Esophagus (tissue), 2 donors: ENCODE results near the gene ABR. TPM values are rescaled to one million over a fixed set of nuclear protein-coding genes. Genes with fewer than 3 reads are reported as not detected.
A peak's percentile ranks its signal among the peaks of the same experiment; 100 is the strongest.

Source experiments
- H3K27ac ChIP-seq, 2 donors: one replicate each; pipeline ENCODE4 v1.5.1; 2013; ENCODE audit warnings: low read depth in 2 of 2, mild to moderate bottlenecking in 2 of 2, inconsistent platforms in 1 of 2, low read length in 1 of 2, moderate library complexity in 1 of 2
- H3K27me3 ChIP-seq, 2 donors: one replicate each; pipeline ENCODE4 v1.6.1; 2013; ENCODE audit warnings: low read length in 2 of 2, control low read depth in 1 of 2, mild to moderate bottlenecking in 1 of 2; ENCODE audit not compliant: insufficient read depth in 2 of 2, control insufficient read depth in 1 of 2
- H3K36me3 ChIP-seq, 2 donors: one replicate each; pipeline ENCODE4 v1.6.1; 2013; ENCODE audit warnings: low read length in 1 of 2; ENCODE audit not compliant: control insufficient read depth in 2 of 2, insufficient read depth in 2 of 2
- H3K4me1 ChIP-seq, 2 donors: one replicate each; pipeline ENCODE4 v1.6.1; 2013; ENCODE audit warnings: low read length in 1 of 2; ENCODE audit not compliant: control insufficient read depth in 2 of 2, insufficient read depth in 2 of 2
- H3K4me3 ChIP-seq, 2 donors: one replicate each; pipeline ENCODE4 v1.5.1; 2013; ENCODE audit warnings: low read length in 2 of 2, mild to moderate bottlenecking in 2 of 2, low read depth in 1 of 2, moderate library complexity in 1 of 2
- H3K9me3 ChIP-seq, 2 donors: one replicate each; pipeline ENCODE4 v1.6.1; 2013; ENCODE audit warnings: mild to moderate bottlenecking in 2 of 2, low read depth in 1 of 2, low read length in 1 of 2, moderate library complexity in 1 of 2; ENCODE audit not compliant: control insufficient read depth in 2 of 2, insufficient read depth in 1 of 2
- WGBS, 2 donors: extraction: QIAGEN DNeasy Blood & Tissue Kit; methylation state at CpG; one replicate each; pipeline ENCODE4 v1.1.7; 2013; 5-methylcytosine and 5-hydroxymethylcytosine counted together
- polyA plus RNA-seq, 2 donors: library from polyadenylated mRNA; stranded (reverse); fragments of 200-250 nt; gene quantifications; one replicate each; pipeline ENCODE4 v1.2.3, GENCODE V29; 2013
- donor health status: healthy with polysubstance abuse.
- donor health status: Bipolar disorder and iron deficiency.

ABR gene
- polyA plus RNA-seq, 2 donors, result 48.6 to 57.7 TPM

DNA sequence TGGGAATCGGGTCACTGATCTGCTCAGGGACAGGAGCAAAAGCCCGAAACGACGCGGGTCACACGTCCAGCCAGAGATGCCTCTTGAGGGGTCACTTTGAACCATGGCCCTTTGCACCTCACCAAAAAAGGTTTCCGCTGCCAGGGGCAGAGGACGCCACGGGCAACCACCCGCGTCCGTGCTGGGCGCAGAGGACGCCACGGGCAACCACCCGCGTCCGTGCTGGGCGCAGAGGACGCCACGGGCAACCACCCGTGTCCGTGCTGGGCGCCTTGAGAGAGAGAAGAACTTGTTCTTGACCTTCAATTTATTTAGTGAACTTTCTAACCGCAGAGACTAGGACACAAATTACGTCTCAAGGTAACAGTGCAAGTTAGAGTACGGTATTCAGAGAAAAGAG is 147.4 kb downstream of the ABR start:
- Histone ChIP-seq H3K4me3 (no peak overlapping the region), H3K36me3 (peaks cover 8 to 34% of the 10 kb centered on the region in 2 donors), H3K4me1 (peaks cover 6 to 12% of the 10 kb centered on the region in 2 donors), H3K27ac (no peak overlapping the region), H3K27me3 (no peaks in the 10 kb centered on the region), H3K9me3 (no peaks in the 10 kb centered on the region)
- 84 to 89% methylated on average over 27 of the region's 27 CpGs for WGBS, 2 donors

DNA sequence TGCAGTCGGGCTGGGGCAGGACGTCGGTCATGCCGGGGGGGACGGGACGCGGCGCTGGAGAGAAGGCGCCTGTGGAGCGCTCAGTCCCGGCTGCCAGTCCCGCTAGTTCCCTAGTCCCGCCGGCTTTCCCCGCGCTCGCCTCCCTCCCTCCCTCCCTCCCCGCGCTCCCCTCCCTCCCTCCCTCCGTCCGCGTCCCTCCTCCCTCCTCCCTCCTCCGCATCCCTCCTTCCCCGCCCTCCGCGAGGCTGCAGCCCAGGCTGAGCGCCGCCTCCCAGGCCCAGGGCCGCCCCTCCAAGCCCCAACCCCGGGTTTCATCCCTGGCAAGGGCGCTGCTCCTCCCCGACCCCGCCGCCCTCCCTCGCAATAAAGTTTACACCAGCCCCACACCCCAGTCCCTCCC is 148.1 kb downstream of the ABR start:
- Histone ChIP-seq H3K36me3 (peaks cover 8 to 34% of the 10 kb centered on the region in 2 donors), H3K4me1 (peaks cover 6 to 12% of the 10 kb centered on the region in 2 donors)
- WGBS, 2 donors, result 10 to 32% methylated on average over 18 to 30 of the region's 35 CpGs

DNA sequence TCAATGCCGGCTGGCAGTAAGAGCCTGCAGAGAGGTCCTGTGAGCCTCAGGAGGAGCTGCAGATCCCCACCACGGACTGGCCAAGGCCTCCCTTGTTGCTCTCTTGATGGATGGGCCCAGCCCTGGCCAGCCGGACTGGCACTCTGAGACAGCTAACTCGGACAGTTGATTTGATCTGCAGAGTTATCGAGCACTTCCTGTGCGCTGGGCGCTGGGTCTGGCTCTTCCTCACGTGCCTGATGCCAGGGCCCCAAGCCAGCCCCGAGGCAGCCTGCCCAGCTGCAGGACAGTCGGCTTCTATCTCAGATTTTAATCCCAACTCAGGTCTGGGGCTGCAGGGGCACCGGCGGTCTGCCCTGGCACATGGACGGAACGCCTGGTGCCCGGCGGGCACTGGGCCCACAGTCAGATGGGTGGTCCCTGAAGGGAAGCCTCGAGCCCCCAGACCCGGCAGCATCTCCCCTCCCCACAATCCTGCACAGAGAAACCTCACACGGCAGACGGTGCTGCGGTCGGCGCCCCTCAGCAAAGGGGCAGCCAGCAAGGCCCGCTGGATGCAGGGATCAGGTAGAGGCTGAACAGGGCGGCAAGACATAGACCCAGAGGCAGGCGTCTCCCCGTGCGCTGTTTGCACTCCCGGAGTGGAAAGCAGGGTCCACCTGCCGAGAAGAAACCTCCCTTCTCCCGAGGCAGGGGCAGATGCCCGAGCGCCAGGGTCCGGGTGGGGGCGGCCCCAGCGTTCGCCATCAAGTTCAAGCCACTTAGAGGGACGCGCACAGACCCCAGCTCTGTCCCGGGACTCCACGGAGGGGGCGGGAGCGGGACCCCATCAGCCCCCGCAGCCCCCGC is 148.9 kb downstream of the ABR start:
- H3K36me3 ChIP-seq, result peaks cover 8 to 39% of the 10 kb centered on the region in 2 donors
- H3K9me3 ChIP-seq, result no peaks in the 10 kb centered on the region
- peak overlapping the region; percentile 38 to 69 for H3K27ac ChIP-seq
- peak overlapping the region in 1 of 2 donors; percentile 0 for H3K4me3 ChIP-seq
- no peaks in the 10 kb centered on the region for H3K27me3 ChIP-seq
- H3K4me1 ChIP-seq, result peaks cover 6 to 12% of the 10 kb centered on the region in 2 donors
- 63 to 68% methylated on average over 40 to 45 of the region's 45 CpGs for WGBS, 2 donors

More for the DNA sequence above, 148.1 kb downstream of the ABR start:
- H3K27me3 ChIP-seq, result no peaks in the 10 kb centered on the region
- H3K27ac ChIP-seq, result no peak overlapping the region
- H3K4me3 ChIP-seq, result no peak overlapping the region
- H3K9me3 ChIP-seq, result no peaks in the 10 kb centered on the region

- peaks cover 8 to 39% of the 10 kb centered on the region in 2 donors for H3K36me3 ChIP-seq
- 60 to 71% methylated on average over 20 of the region's 20 CpGs for WGBS, 2 donors
- H3K27me3 ChIP-seq, result no peaks in the 10 kb centered on the region
- peak overlapping the region; percentile 1 to 73 for H3K27ac ChIP-seq
- no peak overlapping the region for H3K4me3 ChIP-seq
- H3K9me3 ChIP-seq, result no peaks in the 10 kb centered on the region
- peaks cover 6 to 12% of the 10 kb centered on the region in 2 donors for H3K4me1 ChIP-seq
Observed at GRCh38 chr17:1029922-1030644, 149.7 kb downstream of the ABR start.

GRCh38 chr17:1029196-1029921 is 150.4 kb downstream of the ABR start:
- peaks cover 6 to 12% of the 10 kb centered on the region in 2 donors for H3K4me1 ChIP-seq
- H3K9me3 ChIP-seq, result no peaks in the 10 kb centered on the region
- H3K36me3 ChIP-seq, result peaks cover 7 to 34% of the 10 kb centered on the region in 2 donors
- peak overlapping the region; percentile 58 to 78 for H3K27ac ChIP-seq
- no peaks in the 10 kb centered on the region for H3K27me3 ChIP-seq
- 71 to 74% methylated on average over 30 of the region's 30 CpGs for WGBS, 2 donors
- H3K4me3 ChIP-seq, result no peak overlapping the region

- no peak overlapping the region for H3K4me3 ChIP-seq
Observed at GRCh38 chr17:1027044-1027443, 152.7 kb downstream of the ABR start.

GRCh38 chr17:1026599-1026975 is 153.2 kb downstream of the ABR start:
- no peaks in the 10 kb centered on the region for H3K27me3 ChIP-seq
- H3K4me3 ChIP-seq, result no peak overlapping the region
- no peak overlapping the region for H3K27ac ChIP-seq
- WGBS, 2 donors, result 93 to 94% methylated on average over 10 of the region's 10 CpGs
- H3K9me3 ChIP-seq, result no peaks in the 10 kb centered on the region
- peaks cover 5 to 34% of the 10 kb centered on the region in 2 donors for H3K36me3 ChIP-seq
- H3K4me1 ChIP-seq, result peaks cover 9% of the 10 kb centered on the region in 2 donors

More at GRCh38 chr17:1027044-1027443, 152.7 kb downstream of the ABR start:
- Histone ChIP-seq H3K27ac (peak overlapping the region in 1 of 2 donors; percentile 5), H3K9me3 (no peaks in the 10 kb centered on the region), H3K4me1 (peaks cover 8 to 12% of the 10 kb centered on the region in 2 donors), H3K36me3 (peaks cover 5 to 34% of the 10 kb centered on the region in 2 donors), H3K27me3 (no peaks in the 10 kb centered on the region)
- 78 to 93% methylated on average over 4 to 9 of the region's 9 CpGs for WGBS, 2 donors

GRCh38 chr17:1025733-1026598 is 153.8 kb downstream of the ABR start:
- WGBS, 2 donors, result 91% methylated on average over 30 of the region's 30 CpGs
- Histone ChIP-seq H3K27ac (no peak overlapping the region), H3K9me3 (no peaks in the 10 kb centered on the region), H3K27me3 (no peaks in the 10 kb centered on the region), H3K4me1 (peaks cover 9% of the 10 kb centered on the region in 2 donors), H3K4me3 (no peak overlapping the region), H3K36me3 (peaks cover 5 to 35% of the 10 kb centered on the region in 2 donors)
